NCI-H526 treated with DMSO at 0.1 percent for 48 hours (cell line): ENCODE results near the gene PKD1.
"Not testable (repeated sequence)": the region's sequence is repeated elsewhere in the genome, so short reads cannot be mapped to it uniquely, and the experiment has no call there.

Experiments
- DNase-seq: peaks from one replicate; lab custom pipeline; 2025; lab: John Stamatoyannopoulos, UW

Gene PKD1

DNA sequence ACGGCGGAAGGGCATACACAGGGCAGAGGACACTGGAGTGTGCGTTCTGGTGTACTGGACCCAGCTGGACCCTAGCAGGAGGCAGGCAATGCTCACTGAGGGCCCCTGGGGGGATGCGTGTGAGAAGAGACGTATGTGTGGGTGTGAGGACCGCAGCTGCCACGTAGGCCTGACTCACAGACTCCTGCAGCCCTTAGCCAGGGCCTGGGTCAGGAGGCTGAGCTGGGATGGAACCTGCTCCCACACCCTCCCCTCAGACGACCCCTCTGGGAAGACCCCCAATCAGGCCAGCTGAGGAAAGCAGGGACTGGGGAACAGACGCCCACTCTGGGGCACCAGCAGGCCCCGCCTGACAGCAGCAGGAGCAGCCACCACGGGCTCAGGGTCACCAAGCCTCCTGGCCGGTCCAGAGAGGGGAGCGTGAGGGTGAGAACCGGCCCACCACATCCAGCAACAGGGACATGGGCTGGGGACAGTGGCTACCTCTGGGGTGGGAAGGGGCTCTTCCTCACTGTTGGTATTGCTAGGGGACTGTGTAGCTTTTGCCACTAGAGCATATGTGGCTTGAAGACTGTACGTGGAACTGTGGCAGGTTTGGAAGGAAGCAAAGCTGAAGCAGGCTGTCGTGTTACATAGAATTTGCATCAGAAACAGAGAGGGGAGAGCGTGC, 28.4 kb downstream of the PKD1 start:
- not testable (repeated sequence) for DNase-seq

DNA sequence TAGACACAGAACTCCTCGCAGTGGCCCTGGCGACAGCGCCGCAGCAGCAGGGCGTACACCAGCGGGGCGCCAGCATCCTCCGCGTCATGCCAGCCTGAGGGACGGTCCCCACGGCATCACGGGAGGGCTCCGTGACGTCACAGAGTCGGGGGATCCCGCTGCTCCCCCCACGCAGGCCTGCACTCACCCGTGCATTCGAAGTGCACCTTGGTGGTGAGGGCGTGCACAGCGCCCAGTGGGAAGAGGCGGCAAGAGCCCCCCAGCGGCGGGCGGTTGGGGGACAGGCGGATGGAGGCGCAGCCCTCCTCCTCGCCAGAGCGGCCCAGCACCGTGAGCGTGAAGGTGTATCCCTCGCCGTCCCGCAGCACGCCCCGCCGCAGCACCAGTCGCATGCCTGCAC, 29.5 kb downstream of the PKD1 start:
- not testable (repeated sequence) for DNase-seq

DNA sequence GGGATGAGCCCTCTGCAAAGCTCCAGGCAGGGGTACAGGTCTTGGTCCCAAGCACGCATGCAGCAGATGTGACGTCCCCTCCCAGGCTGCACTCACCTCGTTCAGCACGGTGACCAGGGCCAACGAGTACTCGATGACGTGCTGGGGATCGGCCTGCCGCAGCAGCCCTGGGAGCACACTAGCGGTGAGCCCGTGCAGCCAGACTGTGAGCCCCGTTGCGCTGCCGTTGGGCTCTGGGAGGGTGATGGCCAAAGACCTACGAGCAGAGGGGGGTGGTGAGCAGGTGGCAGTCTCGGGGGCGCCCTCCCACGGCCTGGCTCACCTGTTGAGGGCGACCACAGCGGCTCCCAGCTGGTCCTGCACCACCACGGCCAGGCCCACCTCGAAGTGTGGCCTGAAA, 29.9 kb downstream of the PKD1 start:
- DNase-seq: not testable (repeated sequence)

DNA sequence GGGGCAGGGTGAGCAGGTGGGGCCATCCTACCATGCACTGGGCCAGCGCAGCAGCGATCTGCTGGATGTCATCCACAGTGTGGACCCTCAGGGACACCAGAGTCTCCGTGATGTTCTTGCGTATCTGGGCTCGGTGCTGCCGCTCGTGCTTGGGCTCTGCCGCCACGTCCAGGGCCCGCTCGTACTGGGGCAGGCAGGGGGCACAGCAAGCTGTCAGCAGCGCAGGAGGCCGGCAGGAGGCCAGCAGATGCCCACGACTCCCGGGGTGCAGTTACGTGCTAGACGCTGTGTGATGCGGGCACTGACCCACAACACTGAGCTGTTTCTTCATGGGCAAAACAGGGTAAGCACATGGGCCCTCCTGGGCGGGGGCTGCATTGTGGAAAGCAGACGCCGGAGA, 30.4 kb downstream of the PKD1 start:
- DNase-seq: not testable (repeated sequence)

DNA sequence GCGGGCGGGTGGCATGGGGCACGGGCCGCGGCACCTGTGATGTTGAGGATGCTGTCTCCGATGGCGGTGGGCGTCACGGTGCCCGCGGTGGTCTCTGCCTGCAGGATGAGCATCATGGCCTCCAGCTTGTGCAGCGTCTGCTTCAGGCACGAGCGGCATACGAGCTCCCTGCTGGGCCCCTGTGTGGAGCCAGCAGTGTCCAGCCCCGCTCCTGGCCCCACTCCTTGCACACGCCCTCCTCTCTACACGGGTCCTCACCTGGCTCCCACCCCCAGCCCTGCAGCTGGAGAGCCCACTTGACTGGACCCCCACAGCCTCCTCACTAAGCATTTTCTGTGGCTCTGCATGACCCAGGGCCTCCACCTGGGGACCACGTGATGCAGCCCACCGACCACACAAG, 31.2 kb downstream of the PKD1 start:
- DNase-seq: not testable (repeated sequence)

DNA sequence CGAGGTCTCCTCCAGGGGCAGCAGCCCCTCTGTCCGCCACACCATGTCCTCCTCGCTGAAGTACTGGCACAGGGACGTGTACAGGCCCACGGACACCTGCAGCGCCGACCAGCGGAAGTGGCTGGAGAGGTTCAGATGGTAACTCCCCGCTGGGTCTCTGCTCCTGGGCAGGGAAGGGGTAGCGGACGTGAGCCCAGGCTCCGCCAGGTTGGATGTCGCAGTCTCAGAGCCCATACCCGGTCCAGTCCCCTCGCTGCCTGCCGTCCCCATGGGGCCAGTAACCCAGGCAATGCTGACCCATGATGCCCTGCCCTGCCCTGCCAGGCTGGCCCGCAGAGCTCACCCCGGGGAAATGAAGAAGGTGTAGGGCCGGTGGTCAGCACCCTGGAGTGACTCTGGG, 33.2 kb downstream of the PKD1 start:
- DNase-seq: no peak

DNA sequence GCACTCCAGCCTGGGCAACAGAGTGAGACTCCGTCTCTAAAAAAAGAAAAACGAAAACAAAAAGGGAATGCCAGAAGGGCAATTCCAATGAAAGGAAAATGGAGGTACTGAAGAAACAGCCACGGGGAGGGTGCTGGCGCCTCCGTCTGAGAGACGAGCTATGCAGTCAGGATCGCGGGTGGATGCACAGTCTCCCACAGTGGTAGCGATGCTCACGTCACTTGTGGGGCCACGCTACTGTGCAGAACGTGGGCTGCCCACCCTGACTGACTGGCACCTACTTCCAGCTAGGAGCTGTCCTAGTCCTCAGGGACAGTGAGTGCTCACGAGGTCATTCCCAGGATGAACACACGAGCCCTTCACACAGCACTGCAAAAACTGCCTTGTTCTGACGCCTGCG, 34.1 kb downstream of the PKD1 start:
- not testable (repeated sequence) for DNase-seq

DNA sequence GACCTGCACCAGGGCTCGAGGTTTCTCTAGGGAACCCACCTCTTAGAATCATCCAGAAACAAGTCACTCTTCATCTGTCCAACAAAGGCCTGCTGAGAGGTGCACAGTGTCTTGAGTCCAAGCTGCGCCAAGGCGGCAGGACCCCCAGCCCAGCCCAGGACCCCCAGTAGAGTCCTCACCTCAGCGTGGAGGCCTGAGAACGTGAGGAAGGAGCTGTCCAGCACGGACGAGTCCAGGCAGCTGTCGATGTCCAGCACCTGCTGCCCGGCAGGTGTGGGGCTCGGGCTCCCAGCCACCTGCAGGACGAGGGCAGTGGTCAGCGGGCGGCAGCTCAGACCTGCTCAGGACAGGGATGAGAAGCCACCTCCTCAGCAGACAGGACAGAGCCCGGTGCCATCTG, 38.0 kb downstream of the PKD1 start:
- DNase-seq: not testable (repeated sequence)

DNA sequence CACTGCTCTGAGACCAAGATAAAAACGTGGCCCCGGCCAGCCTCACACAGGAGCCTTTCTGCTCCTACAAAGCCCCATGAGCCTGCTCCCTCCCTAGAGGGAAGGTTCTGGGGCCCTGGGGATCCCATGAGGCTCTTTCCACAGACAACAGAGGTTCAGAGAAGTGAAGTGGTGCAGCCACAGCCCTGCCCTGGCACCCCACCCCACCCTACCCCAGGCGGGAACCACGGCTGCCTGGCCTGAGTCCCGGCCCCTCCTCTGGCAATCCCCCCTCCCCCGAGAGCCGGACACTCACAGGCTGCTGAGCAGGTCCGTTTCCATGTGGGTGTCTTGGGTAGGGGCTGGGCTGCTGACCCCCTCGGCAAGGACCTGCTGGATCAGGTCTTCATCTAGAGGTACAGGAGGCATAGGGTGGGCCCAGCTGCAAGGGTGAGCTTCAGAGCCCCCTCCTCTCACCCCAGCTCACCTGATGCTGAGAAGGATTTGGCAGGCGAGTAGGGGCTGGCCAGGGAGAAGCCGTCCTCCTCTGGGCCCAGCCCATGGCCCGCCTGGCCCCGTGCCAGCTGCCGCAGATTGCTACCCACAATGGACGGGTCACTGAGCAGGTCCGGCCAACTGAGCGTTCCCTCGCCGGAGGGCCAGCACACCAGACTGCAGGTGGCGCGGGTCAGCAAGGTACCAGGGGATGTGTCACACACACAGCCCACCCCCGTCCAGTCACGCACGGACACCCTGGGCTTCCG, 38.7 kb downstream of the PKD1 start:
- no peak for DNase-seq

DNA sequence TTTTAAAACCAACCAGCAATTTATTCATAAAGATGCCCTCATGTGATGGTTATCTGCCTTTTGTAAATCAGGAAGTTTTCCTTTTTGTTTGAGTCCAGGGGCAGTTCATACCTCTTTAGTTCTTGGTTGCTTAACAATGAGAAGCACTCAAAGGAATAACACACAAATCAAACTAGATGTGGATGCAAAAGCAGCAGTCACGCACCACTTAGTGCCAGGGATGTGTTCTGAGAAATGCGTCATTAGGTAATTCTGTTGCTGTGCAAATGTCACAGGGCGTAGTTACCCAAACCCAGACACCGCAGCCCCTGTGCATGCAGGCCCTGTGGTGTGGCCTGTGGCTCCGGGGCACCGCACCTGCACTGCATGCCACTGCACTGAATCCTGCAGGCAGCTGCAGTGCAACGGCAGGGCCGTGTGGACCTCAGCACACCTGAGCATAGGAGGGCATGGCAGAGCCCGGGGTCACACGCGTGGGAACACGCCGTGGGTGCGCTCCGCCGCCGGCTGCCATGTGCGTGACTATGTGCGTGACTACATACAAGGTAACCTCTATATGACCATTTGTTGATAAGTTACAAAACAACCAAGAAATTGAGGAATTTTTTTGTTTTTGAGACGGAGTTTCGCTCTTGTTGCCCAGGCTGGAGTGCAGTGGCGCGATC, 39.6 kb downstream of the PKD1 start:
- DNase-seq: no peak

DNA sequence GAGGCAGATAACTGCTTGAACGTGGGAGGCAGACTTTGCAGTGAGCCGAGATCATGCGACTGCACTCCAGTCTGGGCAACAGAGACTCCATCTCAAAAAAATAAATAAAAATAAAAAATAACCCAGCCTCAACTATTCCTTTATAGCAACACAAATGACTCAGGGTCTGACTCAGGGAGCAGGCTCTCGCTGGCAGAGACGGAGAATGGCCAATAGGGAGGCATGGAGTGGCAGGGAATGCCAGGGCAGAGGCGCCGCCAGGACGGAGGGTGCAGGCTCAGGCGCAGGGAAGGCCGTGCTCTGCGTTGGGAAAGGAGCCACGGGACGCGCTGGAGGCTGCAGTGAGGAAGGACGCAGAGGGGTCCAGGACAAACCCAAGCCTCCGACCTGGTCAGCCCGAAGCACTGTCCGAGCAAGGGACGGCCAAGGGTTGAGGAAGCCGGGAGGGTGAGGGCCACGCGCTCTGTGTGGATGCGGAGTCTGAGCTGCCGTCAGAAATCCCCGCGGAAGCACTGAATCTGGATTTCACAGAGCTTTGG, 40.3 kb downstream of the PKD1 start:
- no peak for DNase-seq

DNA sequence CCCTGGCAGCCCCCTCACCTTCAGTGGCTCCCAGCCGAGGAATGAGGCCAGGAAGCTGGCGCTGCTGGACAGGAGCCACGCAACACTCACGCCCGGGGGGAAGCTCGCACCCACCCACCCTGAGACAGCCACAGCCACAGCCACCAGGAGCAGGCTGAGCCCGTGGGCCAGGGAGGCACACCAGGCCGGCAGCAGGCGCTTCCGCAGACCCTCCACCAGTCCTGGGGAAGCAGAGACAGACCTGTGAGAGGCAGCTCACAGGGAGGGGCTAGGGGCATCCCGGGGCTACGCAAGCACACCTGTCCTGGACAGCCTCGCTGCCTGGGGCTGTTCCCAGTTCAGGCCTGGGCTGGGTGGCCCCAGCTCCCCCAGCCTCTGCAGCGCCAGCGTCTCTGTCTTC, 41.9 kb downstream of the PKD1 start:
- no peak for DNase-seq

DNA sequence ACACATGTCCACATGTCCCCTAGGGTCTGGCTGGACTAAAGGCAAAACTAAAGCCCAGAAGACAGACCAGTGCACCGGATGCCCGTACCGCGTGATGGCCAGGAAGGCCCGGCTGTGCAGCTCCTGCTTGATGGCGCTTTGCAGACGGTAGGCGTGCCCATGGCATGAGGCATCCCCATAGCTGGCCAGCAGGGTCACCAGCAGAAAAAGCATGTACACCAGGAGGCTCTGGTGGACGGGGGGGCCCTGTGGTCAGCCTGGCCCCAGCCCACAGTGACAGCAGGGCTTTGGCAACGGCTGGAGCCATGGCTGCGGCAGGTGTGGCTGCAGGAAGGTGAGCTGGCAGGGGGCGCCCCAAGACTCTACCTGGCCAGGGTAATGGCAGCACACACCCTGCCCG, 42.8 kb downstream of the PKD1 start:
- DNase-seq: no peak

DNA sequence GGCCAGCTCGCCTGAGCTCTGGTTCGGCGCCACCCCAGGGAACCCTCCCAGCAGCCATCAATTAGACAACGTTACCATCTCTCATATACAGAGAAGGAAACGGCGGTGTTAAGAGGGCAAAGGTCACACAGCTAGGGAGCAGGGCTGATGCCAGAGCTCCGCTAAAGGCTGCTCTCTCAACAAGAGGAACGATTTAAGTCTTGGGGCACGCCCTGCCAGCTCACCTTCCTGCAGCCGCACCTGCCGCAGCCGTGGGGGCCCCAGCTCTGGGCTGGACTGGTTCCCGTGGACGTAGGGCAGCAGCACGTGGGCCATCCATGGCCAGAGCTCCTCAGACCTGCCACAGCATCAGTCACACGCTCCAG, 43.5 kb downstream of the PKD1 start:
- no peak for DNase-seq

DNA sequence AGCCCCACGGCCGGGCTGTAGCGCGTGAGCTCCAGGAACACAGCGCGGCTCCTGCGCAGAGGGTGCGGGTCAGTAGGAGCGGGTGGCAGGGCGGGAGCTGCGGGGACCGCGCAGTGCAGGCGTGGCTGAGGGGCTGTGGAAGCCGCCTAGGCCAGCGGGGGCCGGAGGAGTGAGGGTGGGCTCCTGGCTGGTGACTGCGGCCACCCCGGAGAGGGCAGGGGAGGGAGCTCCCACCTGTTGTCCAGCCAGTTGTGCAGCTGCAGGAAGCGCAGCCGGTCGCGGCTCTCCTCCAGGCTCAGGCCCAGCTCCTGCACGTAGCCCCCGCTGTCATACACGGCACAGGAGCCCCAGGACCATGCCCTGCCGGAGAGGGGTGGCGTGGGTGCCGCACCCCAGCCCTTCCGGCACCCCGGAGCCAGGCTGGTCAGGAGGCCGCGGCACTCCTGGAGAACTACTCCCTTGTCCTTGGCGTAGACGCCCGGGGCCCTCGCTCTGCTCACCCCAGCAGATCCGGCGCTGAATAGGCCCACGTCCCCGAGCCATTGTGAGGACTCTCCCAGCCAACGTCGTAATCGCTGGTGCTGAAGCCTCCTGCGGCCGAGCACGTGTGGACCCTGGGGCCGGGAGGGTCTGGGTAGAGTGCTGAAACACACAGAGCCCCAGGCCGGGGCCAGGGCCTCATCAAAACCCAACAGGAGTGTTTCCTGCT, 44.0 kb downstream of the PKD1 start:
- no peak for DNase-seq

DNA sequence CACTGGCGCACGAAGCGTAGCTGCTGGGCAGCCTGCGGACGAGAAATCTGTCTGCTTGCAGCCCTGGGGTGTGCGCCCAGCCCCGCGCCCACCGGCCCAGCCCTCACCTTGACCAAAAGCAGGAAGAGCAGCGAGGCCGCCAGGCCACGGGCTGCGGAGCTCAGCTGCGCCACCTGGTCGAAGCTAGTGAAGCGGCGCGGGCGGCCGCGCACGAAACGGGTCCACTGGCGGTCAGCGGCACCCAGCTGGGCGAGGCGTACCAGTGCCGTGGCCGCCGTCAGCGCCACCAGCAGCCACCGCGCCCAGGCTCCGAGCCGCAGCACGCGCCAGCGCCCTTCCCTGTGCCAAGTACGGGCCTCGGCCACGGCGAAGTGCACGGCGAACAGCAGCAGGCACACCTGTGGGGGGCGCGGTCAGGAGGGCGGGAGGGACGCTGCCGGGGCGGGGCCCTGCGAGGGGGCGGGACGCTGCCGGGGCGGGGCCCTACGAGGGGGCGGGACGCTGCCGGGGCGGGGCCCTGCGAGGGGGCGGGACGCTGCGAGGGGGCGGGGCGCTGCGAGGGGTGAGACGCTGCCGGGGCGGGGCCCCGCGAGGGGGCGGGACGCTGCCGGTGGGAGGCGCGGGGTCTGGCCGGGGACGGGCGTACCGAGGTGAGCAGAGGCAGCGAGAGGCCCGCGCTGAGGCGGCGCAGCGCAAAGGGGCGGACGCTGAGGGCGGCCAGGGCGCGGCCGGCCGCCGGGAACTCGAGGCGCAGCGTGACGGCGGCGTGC, 44.7 kb downstream of the PKD1 start:
- DNase-seq: peak; percentile 47

DNA sequence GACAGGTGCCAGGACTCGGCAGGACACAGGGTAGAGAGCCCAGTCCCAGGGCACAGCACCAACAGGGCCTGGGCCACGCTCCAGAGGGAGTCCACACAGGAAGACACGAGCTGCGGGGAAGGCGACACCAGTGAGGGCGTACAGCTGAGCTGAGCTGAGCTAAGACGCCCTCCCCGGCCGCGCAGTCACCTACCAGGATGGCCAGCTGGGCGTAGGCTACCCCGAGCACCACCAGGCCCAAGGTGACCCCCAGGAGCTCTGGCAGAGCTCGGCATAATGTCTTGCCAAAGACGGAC, 45.3 kb downstream of the PKD1 start:
- no peak for DNase-seq

DNA sequence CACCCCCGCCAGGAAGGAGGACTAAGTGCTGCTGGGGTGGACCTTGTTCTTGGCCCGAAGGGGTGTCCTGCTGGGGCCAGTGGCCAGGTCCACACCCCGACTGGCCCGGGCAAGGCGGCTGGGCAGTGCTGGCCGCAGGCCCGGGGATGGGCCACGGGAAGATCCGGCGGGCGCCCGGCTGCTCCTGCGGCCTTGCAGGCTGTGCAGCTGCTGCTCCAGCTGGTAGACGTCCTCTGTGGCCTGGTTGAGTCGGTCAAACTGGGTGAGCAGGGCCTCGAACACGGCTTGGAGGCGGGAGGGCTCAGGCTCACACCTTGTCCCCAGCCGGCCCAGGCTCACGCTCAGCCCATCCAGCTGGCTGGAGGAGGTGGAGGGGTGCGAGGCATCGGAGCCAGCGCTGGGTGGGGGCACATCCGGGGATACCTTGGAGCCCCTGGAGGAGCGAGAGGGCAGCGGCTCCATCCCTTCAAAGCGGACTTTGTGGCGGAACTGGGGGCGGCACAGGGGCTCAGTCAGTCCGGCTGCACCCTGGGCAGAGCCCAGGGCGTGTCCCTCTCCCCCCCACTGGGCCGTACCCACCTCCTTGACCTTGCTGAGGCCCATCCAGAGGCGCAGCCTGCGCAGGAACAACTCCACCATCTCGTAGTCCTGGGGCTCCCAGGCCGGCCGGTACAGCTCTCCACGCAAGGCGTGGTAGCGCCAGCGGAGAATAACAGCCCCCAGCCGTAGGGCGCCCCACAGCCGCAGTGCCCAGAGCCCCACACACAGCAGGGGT, 45.8 kb downstream of the PKD1 start:
- DNase-seq: no peak

DNA sequence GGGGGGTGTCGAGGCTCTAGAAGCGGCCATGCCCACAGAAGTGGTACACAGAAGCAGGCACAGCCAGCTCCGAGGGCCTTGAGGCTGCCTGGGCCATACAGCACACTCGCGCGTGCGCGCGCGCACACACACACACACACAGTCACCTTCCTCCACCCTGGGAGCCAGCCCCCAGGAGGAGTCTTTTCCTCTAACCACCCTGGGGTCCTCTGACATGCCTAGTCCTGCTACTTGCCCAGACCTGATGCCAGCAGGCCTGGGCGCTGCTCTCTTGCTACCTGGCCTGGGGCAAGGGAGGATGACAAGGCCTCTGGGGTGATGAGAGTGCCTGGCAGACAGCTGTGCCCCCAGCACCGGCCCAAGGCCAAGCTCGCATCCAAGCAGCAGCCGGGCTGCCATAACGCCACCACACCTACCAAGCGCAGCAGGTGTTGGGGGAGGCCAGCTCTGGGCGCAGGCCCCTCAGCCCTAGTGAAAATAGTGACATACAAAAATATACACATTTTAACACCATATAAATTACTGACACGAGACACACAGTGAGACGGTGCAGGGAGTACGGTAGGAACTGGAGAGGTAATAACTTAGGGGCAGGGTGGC, 46.8 kb downstream of the PKD1 start:
- DNase-seq: no peak

DNA sequence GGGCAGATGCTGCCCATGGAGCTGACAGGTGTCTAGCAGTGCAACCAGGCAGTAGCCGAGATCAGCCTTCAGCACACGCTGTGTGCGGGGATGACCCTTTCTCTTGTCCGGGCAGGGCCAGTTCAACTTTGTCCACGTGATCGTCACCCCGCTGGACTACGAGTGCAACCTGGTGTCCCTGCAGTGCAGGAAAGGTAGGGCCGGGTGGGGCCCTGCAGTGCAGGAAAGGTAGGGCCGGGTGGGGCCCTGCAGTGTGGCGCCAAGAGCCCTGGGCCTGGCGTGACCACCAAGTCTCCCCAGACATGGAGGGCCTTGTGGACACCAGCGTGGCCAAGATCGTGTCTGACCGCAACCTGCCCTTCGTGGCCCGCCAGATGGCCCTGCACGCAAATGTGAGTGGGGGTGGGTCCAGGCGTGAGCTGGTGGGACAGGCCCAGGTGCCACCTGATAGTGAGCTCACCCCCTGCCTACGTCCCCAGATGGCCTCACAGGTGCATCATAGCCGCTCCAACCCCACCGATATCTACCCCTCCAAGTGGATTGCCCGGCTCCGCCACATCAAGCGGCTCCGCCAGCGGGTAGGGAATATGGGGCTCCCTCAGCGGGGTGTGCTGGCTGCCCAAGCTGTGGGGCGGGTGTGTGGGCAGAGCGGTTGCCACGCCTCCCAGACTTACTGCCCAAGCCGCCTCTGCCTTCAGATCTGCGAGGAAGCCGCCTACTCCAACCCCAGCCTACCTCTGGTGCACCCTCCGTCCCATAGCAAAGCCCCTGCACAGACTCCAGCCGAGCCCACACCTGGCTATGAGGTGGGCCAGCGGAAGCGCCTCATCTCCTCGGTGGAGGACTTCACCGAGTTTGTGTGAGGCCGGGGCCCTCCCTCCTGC, 47.7 kb downstream of the PKD1 start:
- DNase-seq: no peak
